WERI-Rb-1 (cell line): ENCODE data around the gene VPS35L.

Experiments
- DNase-seq: peaks from one replicate; pipeline ENCODE4 v3.0.0-alpha.2; 2020
- H3K27ac ChIP-seq: fragments of 250-450 bp; sonication (Bioruptor Pico); 2 replicates; pipeline ENCODE4 v1.5.1; 2020; ENCODE audit warnings: mild to moderate bottlenecking, moderate library complexity
- H3K27me3 ChIP-seq: fragments of 250-450 bp; sonication (Bioruptor Pico); 2 replicates; pipeline ENCODE4 v1.5.1; 2021; ENCODE audit warnings: mild to moderate bottlenecking, low read depth, moderate library complexity; ENCODE audit not compliant: insufficient read depth, severe bottlenecking
- H3K36me3 ChIP-seq: fragments of 250-450 bp; sonication (Bioruptor Pico); 2 replicates; pipeline ENCODE4 v1.5.1; 2020; ENCODE audit warnings: mild to moderate bottlenecking, moderate library complexity
- H3K4me3 ChIP-seq: 2 replicates; pipeline ENCODE4 v1.5.1; 2011; ENCODE audit warnings: low read depth, mild to moderate bottlenecking, control low read depth, low read length
- H3K9me3 ChIP-seq: fragments of 250-450 bp; sonication (Bioruptor Pico); 2 replicates; pipeline ENCODE4 v1.5.1; 2021; ENCODE audit warnings: mild to moderate bottlenecking, moderate library complexity; ENCODE audit not compliant: severe bottlenecking
- CTCF ChIP-seq: IDR thresholded peaks from 2 replicates; pipeline ENCODE4 v1.5.1; 2011; ENCODE audit warnings: low read depth, mild to moderate bottlenecking, control low read depth, inconsistent platforms, low read length

Gene VPS35L

GRCh38 chr16:19607616-19608280 is 52.2 kb downstream of the VPS35L start:
- Histone ChIP-seq H3K27ac (no peak overlapping the region), H3K27me3 (no peaks in the 10 kb centered on the region), H3K36me3 (peaks cover 3% of the 10 kb centered on the region; the same call in 1 of the 2 replicates), H3K4me3 (no peak overlapping the region), H3K9me3 (no peaks in the 10 kb centered on the region)
- no peak for TF ChIP-seq CTCF
- no peak for DNase-seq

DNA sequence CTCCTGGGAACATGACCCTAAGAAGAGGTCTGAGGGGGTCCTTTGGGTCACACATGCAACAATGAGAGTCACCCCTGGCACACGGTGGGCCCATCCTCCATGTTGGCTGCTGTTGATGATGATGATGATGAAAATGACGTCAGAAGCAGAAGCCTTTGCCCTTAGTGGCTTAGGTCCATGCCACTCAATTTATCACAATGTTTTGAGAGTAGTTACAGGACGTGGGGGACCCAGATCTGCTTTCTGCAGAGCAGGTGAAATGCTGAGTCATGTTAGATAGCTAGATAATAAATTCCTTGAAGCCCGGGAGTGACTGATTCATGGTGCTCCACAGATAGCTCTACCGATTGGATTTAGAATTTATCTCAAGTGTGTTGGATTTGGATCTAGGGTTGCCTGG is 53.9 kb downstream of the VPS35L start:
- no peaks in the 10 kb centered on the region for H3K9me3 ChIP-seq
- DNase-seq: no peak
- no peak overlapping the region for H3K27ac ChIP-seq
- no peaks in the 10 kb centered on the region for H3K27me3 ChIP-seq
- H3K36me3 ChIP-seq: peaks cover 3% of the 10 kb centered on the region; the same call in 1 of the 2 replicates
- H3K4me3 ChIP-seq: no peak overlapping the region
- TF ChIP-seq CTCF: no peak

DNA sequence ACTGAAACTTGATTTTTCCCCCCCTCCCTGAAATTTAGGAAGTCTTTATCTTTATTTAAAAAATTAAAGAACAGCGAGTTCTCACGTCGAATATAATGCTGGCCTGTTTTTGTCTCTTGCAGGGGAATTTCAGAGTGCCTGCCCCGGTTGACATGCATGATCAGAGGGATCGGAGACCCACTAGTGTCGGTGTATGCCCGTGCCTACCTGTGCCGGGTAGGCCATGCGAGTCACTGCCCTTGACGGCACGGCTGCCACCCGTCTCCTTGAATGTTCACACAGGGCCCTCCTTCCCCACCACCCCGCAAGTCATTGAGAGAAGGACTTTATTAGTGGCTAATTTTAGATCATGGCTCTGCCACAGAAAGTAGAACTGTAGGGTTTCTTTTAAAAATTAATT is 54.7 kb downstream of the VPS35L start:
- H3K36me3 ChIP-seq: peaks cover 3% of the 10 kb centered on the region; the same call in 1 of the 2 replicates
- no peak for TF ChIP-seq CTCF

GRCh38 chr16:19613834-19614233 is 58.3 kb downstream of the VPS35L start:
- Histone ChIP-seq H3K27ac (no peak overlapping the region), H3K9me3 (no peaks in the 10 kb centered on the region), H3K4me3 (no peak overlapping the region), H3K36me3 (no peaks in the 10 kb centered on the region; the same call in 1 of the 2 replicates), H3K27me3 (no peaks in the 10 kb centered on the region)
- TF ChIP-seq CTCF: no peak
- no peak for DNase-seq

More for the DNA sequence above, 54.7 kb downstream of the VPS35L start:
- no peak overlapping the region for H3K27ac ChIP-seq
- no peaks in the 10 kb centered on the region for H3K27me3 ChIP-seq
- no peaks in the 10 kb centered on the region for H3K9me3 ChIP-seq
- DNase-seq: no peak
- no peak overlapping the region for H3K4me3 ChIP-seq

GRCh38 chr16:19616241-19616640 is 60.7 kb downstream of the VPS35L start:
- Histone ChIP-seq H3K9me3 (no peaks in the 10 kb centered on the region), H3K27me3 (no peaks in the 10 kb centered on the region), H3K4me3 (no peak overlapping the region), H3K27ac (no peak overlapping the region), H3K36me3 (no peaks in the 10 kb centered on the region)
- no peak for DNase-seq
- no peak for TF ChIP-seq CTCF

DNA sequence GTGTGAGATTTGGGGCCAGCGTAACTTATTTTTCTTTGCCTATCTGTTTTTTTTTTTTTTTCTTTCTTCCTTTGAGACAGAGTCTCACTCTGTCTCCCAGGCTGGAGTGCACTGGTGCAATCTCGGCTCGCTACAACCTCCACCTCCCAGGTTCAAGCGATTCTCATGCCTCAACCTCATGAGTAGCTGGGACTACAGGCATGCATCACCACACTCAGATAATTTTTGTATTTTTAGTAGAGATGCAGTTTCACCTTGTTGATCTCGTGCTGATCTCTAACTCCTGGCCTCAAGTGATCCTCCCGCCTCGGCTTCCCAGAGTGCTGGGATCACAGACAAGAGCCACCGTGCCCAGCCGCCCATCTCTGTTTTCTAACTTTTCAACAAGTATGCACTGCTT is 63.4 kb downstream of the VPS35L start:
- no peak for DNase-seq
- H3K27ac ChIP-seq: no peak overlapping the region
- H3K4me3 ChIP-seq: no peak overlapping the region
- no peak for TF ChIP-seq CTCF
- no peaks in the 10 kb centered on the region for H3K9me3 ChIP-seq
- no peaks in the 10 kb centered on the region for H3K36me3 ChIP-seq
- H3K27me3 ChIP-seq: no peaks in the 10 kb centered on the region
